ENCODE data around the gene PECR. TPM values are rescaled to one million over a fixed set of nuclear protein-coding genes. Genes with fewer than 3 reads are reported as not detected.
"Not testable (repeated sequence)": the region's sequence is repeated elsewhere in the genome, so short reads cannot be mapped to it uniquely, and the experiment has no call there.

Gene PECR
- polyA plus RNA-seq, 1 donor from 2014 or later: 18.6 TPM

- Mint-ChIP-seq H3K36me3 (peaks cover 2% of the 10 kb centered on the region), H3K9me3 (no peaks in the 10 kb centered on the region), H3K27ac (peak overlapping the region in 1 of 3 donors; percentile 72), H3K4me3 (peak overlapping the region in 1 of 4 donors; percentile 56), H3K27me3 (no peaks in the 10 kb centered on the region), H3K4me1 (peaks cover 28 to 39% (median 30%) of the 10 kb centered on the region in 3 donors)
Observed at GRCh38 chr2:216002101-216002678, 79.4 kb downstream of the PECR start.

GRCh38 chr2:216001216-216002100 lies 80.2 kb downstream of the PECR start:
- no peaks in the 10 kb centered on the region for H3K9me3 Mint-ChIP-seq
- H3K36me3 Mint-ChIP-seq: peaks cover 2% of the 10 kb centered on the region

GRCh38 chr2:215998636-215999035 lies 83.0 kb downstream of the PECR start:
- H3K4me3 Mint-ChIP-seq: no peak overlapping the region
- peaks cover 7 to 16% (median 10%) of the 10 kb centered on the region in 3 donors for H3K4me1 Mint-ChIP-seq
- no peak overlapping the region for H3K27ac Mint-ChIP-seq
- H3K27me3 Mint-ChIP-seq: no peaks in the 10 kb centered on the region
- H3K9me3 Mint-ChIP-seq: no peaks in the 10 kb centered on the region
- peaks cover 7% of the 10 kb centered on the region for H3K36me3 Mint-ChIP-seq

More at GRCh38 chr2:216001216-216002100, 80.2 kb downstream of the PECR start:
- Mint-ChIP-seq H3K4me3 (no peak overlapping the region), H3K4me1 (peaks cover 25 to 33% (median 28%) of the 10 kb centered on the region in 3 donors), H3K27me3 (no peaks in the 10 kb centered on the region), H3K27ac (peak overlapping the region in 1 of 3 donors; percentile 24)

GRCh38 chr2:215997219-215997618 lies 84.4 kb downstream of the PECR start:
- Mint-ChIP-seq H3K36me3 (peaks cover 13% of the 10 kb centered on the region), H3K4me1 (peaks cover 1 to 8% (median 4%) of the 10 kb centered on the region in 3 donors), H3K27ac (no peak overlapping the region), H3K27me3 (no peaks in the 10 kb centered on the region), H3K9me3 (no peaks in the 10 kb centered on the region), H3K4me3 (no peak overlapping the region)

- peaks cover 2 to 8% (median 4%) of the 10 kb centered on the region in 3 donors for H3K9me3 Mint-ChIP-seq
- H3K4me3 Mint-ChIP-seq: no peak overlapping the region
- H3K27me3 Mint-ChIP-seq: no peaks in the 10 kb centered on the region
- H3K4me1 Mint-ChIP-seq: peaks cover 0 to 10% (median 3%) of the 10 kb centered on the region in 3 donors
- no peak overlapping the region for H3K27ac Mint-ChIP-seq
- H3K36me3 Mint-ChIP-seq: peaks cover 28% of the 10 kb centered on the region
Observed at GRCh38 chr2:215994911-215995310, 86.7 kb downstream of the PECR start.

GRCh38 chr2:215988556-215989207 lies 92.9 kb downstream of the PECR start:
- not testable (repeated sequence) for H3K4me3 Mint-ChIP-seq, H3K27me3 Mint-ChIP-seq, H3K4me1 Mint-ChIP-seq, H3K27ac Mint-ChIP-seq
- Mint-ChIP-seq H3K36me3 (peaks cover 38% of the 10 kb centered on the region), H3K9me3 (peaks cover 6 to 14% (median 12%) of the 10 kb centered on the region in 3 donors)

Other genes with a start within 250 kb of the PECR start
- 2.4 TPM for gene MREG, start 68.3 kb downstream of the PECR start, polyA plus RNA-seq
- 0.53 TPM for gene TMEM169, start 110 bp upstream of the PECR start, polyA plus RNA-seq
- gene XRCC5, start 27.5 kb upstream of the PECR start, polyA plus RNA-seq: 234 TPM

Data from IgD-negative memory B cell (primary cell).